A549 (cell line): ENCODE data around the gene DDX43. TPM values are rescaled to one million over a fixed set of nuclear protein-coding genes. Genes with fewer than 3 reads are reported as not detected.

ENCODE experiments used
- ATAC-seq, 2 experiments: fragments of 200-7000 bp in 1 of 2; fragments of >200 bp in 1 of 2; cut with Nextera tagmentation in 1 of 2; cut with Tn5 transposase in 1 of 2; 3 replicates each; pipeline versions ENCODE4 v1.8.0 to v1.9.1; 2018 to 2020; ENCODE audit warnings: mild to moderate bottlenecking in 1 of 2, moderate library complexity in 1 of 2
- CTCF ChIA-PET: fragments of 300-600 bp; sonication (Branson Sonifier 250); formaldehyde crosslinking; extraction: SDS; loops from one replicate; lab custom pipeline; 2021; ENCODE audit warnings: antibody characterized with exemption, inconsistent platforms; lab: Yijun Ruan, JAX
- POLR2A ChIA-PET: fragments of 350-600 bp; formaldehyde crosslinking; extraction: SDS; loops from one replicate; lab custom pipeline; 2021; ENCODE audit warnings: antibody characterized with exemption, inconsistent platforms; lab: Yijun Ruan, JAX
- DNase-seq, 2 experiments: peaks; one replicate each; pipeline versions ENCODE4 v3.0.0 to v3.0.0-alpha.2; 2011 to 2016; ENCODE audit warnings: low read depth in 1 of 2, low spot score in 1 of 2
- FAIRE-seq: peaks from 2 replicates; lab custom pipeline; 2011; peaks lifted over from hg19 to GRCh38; lab: Jason Lieb, UNC
- H3K27ac ChIP-seq, 2 experiments: fragments of >200 bp; sonication (Bioruptor Twin); formaldehyde crosslinking; 3 replicates each; pipeline ENCODE4 v1.5.1; 2016 to 2017
- H3K4me1 ChIP-seq: fragments of >200 bp; sonication (Bioruptor Twin); formaldehyde crosslinking; 3 replicates; pipeline ENCODE4 v1.6.1; 2016
- H3K4me2 ChIP-seq: fragments of >200 bp; sonication (Bioruptor Twin); formaldehyde crosslinking; 3 replicates; pipeline ENCODE4 v1.6.1; 2016
- H3K4me3 ChIP-seq: fragments of >200 bp; sonication (Bioruptor Twin); formaldehyde crosslinking; 3 replicates; pipeline ENCODE4 v1.5.1; 2016
- H3K9me3 ChIP-seq: fragments of >200 bp; sonication (Bioruptor Twin); formaldehyde crosslinking; 3 replicates; pipeline ENCODE4 v1.6.1; 2016
- CEBPB ChIP-seq, 2 experiments: fragments of >200 bp in 1 of 2; sonication (Bioruptor Twin) in 1 of 2; formaldehyde crosslinking in 1 of 2; IDR thresholded peaks; 2 replicates each; pipeline ENCODE4 v1.6.1; 2012 to 2016
- CHD2 ChIP-seq: fragments of 150-350 bp; IDR thresholded peaks from 2 replicates; pipeline ENCODE4 v1.6.1; 2014; ENCODE audit warnings: low read length; ENCODE audit not compliant: partially characterized antibody
- EHF ChIP-seq: fragments of 250-450 bp; sonication (Bioruptor Pico); IDR thresholded peaks from 2 replicates; pipeline ENCODE4 v1.5.0; 2020; ENCODE audit warnings: mild to moderate bottlenecking
- EHMT2 ChIP-seq: fragments of 200-600 bp; sonication (generic); IDR thresholded peaks from 2 replicates; pipeline ENCODE4 v1.6.1; 2016; ENCODE audit warnings: antibody characterized with exemption, low read depth, mild to moderate bottlenecking, moderate library complexity
- FOXS1 ChIP-seq: fragments of 250-450 bp; sonication (Bioruptor Pico); IDR thresholded peaks from 2 replicates; pipeline ENCODE4 v1.5.0; 2020; ENCODE audit warnings: mild to moderate bottlenecking, moderate library complexity
- HEYL ChIP-seq: fragments of 250-450 bp; sonication (Bioruptor Pico); IDR thresholded peaks from 2 replicates; pipeline ENCODE4 v1.8.0; 2021; ENCODE audit warnings: mild to moderate bottlenecking, moderate library complexity
- HOXB13 ChIP-seq: fragments of 250-450 bp; sonication (Bioruptor Pico); IDR thresholded peaks from 2 replicates; pipeline ENCODE4 v1.5.0; 2020; ENCODE audit warnings: low read depth, mild to moderate bottlenecking, moderate library complexity
- JUN ChIP-seq, 2 experiments: fragments of >200 bp; sonication (Bioruptor Twin); formaldehyde crosslinking; IDR thresholded peaks; 2 replicates in 1 of 2; 3 replicates in 1 of 2; pipeline ENCODE4 v1.6.1; 2016 to 2017
- JUNB ChIP-seq: fragments of >200 bp; sonication (Bioruptor Twin); formaldehyde crosslinking; IDR thresholded peaks from 2 replicates; pipeline ENCODE4 v1.6.1; 2016
- KDM1A ChIP-seq: fragments of 200-600 bp; sonication (generic); IDR thresholded peaks from 2 replicates; pipeline ENCODE4 v1.6.1; 2016; ENCODE audit warnings: low read depth, mild to moderate bottlenecking
- KDM5A ChIP-seq: fragments of 200-600 bp; sonication (generic); IDR thresholded peaks from 2 replicates; pipeline ENCODE4 v1.6.1; 2016; ENCODE audit warnings: antibody characterized with exemption, mild to moderate bottlenecking
- MAFK ChIP-seq: fragments of 450-650 bp; IDR thresholded peaks from 2 replicates; pipeline ENCODE4 v1.6.1; 2014; ENCODE audit not compliant: partially characterized antibody
- MYC ChIP-seq: IDR thresholded peaks from 2 replicates; pipeline ENCODE4 v1.6.1; 2012; ENCODE audit warnings: mild to moderate bottlenecking, inconsistent platforms, low read length, improper control_type of control experiment, borderline replicate concordance
- POLR2A ChIP-seq: IDR thresholded peaks from 2 replicates; pipeline ENCODE4 v1.6.1; 2012; ENCODE audit warnings: mild to moderate bottlenecking, low read length
- RAD21 ChIP-seq, 2 experiments: fragments of >200 bp in 1 of 2; sonication (Bioruptor Twin) in 1 of 2; formaldehyde crosslinking in 1 of 2; IDR thresholded peaks in 1 of 2; conservative IDR thresholded peaks in 1 of 2; 2 replicates in 1 of 2; 3 replicates in 1 of 2; pipeline ENCODE4 v1.6.1; 2012 to 2018; ENCODE audit warnings: inconsistent platforms in 1 of 2
- RARB ChIP-seq: fragments of 250-450 bp; sonication (Bioruptor Pico); IDR thresholded peaks from 2 replicates; pipeline ENCODE4 v1.8.0; 2021; ENCODE audit warnings: mild to moderate bottlenecking, moderate library complexity
- RFX5 ChIP-seq: fragments of 450-650 bp; IDR thresholded peaks from 2 replicates; pipeline ENCODE4 v1.7.1; 2014; ENCODE audit warnings: antibody characterized with exemption, mild to moderate bottlenecking, moderate library complexity
- SMC3 ChIP-seq: fragments of >200 bp; sonication (Bioruptor Twin); formaldehyde crosslinking; IDR thresholded peaks from 3 replicates; pipeline ENCODE4 v1.6.1; 2018; ENCODE audit warnings: inconsistent platforms
- TP53 ChIP-seq: fragments of 250-450 bp; sonication (Bioruptor Pico); IDR thresholded peaks from 2 replicates; pipeline ENCODE4 v1.5.0; 2021; ENCODE audit warnings: mild to moderate bottlenecking, moderate library complexity
- ZFP36 ChIP-seq: fragments of 450-650 bp; IDR thresholded peaks from 2 replicates; pipeline ENCODE4 v1.6.1; 2014; ENCODE audit warnings: borderline replicate concordance; ENCODE audit not compliant: partially characterized antibody
- WGBS: methylation state at CpG from one replicate; pipeline ENCODE4 v1.1.6; 2017; ENCODE audit errors: missing lambda C conversion rate; 5-methylcytosine and 5-hydroxymethylcytosine counted together
- polyA plus RNA-seq, 4 experiments: library from polyadenylated mRNA; depleted of rRNA in 3 of 4; stranded (reverse); fragments of >200 nt; fragmentation: RNase III in 1 of 4; extraction: RNeasy Plus Mini Kit Qiagen cat#74134 plus additional on column Dnase treatment in 1 of 4; gene quantifications; 2 replicates in 3 of 4; 3 replicates in 1 of 4; pipeline ENCODE4 v1.2.3, GENCODE V29; 2011 to 2017
- TF ChIP-seq, protein P1 (sequence below): fragments of 250-450 bp; sonication (Bioruptor Pico); IDR thresholded peaks from 2 replicates; pipeline ENCODE4 v1.5.0; 2020; ENCODE audit warnings: low read depth, mild to moderate bottlenecking, moderate library complexity
- TF ChIP-seq, protein P2 (sequence below): IDR thresholded peaks from 2 replicates; pipeline ENCODE4 v1.6.1; 2012
- TF ChIP-seq, protein P3 (sequence below): fragments of >200 bp; sonication (Bioruptor Twin); formaldehyde crosslinking; IDR thresholded peaks from 3 replicates; pipeline ENCODE4 v1.6.1; 2016
- TF ChIP-seq, protein P4 (sequence below): IDR thresholded peaks from 2 replicates; pipeline ENCODE4 v1.6.1; 2012
- TF ChIP-seq, protein P5 (sequence below): fragments of 200-600 bp; sonication (generic); IDR thresholded peaks from 2 replicates; pipeline ENCODE4 v1.6.1; 2016; ENCODE audit warnings: antibody characterized with exemption, mild to moderate bottlenecking, moderate library complexity
- TF ChIP-seq, protein P6 (sequence below): IDR thresholded peaks from 2 replicates; pipeline ENCODE4 v1.6.1; 2012; ENCODE audit warnings: low read depth, borderline replicate concordance

DDX43 gene
- polyA plus RNA-seq, 2 of the 4 experiments (the other 2 are of a cell fraction) = not detected

DNA sequence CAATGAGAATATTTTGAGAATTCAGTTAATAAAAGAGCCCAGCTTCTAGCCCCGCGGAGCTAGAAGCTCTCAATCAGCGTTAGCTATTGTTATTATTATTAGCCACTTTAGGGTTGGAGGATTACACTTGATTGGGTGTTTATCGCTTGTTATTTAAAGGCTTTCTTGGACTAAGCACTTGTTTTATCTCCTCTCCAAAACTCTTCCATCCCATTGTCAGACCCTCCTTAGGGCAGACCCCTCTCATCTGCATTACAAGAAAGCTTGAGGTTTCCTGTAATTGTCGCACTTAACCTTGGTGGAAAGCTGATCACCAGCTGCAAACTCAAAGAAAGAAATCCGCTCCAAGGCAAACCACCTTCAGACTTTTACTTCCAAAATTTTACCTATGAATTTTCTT, 45.3 kb upstream of the DDX43 start:
- POLR2A ChIA-PET = no interaction called here

DNA sequence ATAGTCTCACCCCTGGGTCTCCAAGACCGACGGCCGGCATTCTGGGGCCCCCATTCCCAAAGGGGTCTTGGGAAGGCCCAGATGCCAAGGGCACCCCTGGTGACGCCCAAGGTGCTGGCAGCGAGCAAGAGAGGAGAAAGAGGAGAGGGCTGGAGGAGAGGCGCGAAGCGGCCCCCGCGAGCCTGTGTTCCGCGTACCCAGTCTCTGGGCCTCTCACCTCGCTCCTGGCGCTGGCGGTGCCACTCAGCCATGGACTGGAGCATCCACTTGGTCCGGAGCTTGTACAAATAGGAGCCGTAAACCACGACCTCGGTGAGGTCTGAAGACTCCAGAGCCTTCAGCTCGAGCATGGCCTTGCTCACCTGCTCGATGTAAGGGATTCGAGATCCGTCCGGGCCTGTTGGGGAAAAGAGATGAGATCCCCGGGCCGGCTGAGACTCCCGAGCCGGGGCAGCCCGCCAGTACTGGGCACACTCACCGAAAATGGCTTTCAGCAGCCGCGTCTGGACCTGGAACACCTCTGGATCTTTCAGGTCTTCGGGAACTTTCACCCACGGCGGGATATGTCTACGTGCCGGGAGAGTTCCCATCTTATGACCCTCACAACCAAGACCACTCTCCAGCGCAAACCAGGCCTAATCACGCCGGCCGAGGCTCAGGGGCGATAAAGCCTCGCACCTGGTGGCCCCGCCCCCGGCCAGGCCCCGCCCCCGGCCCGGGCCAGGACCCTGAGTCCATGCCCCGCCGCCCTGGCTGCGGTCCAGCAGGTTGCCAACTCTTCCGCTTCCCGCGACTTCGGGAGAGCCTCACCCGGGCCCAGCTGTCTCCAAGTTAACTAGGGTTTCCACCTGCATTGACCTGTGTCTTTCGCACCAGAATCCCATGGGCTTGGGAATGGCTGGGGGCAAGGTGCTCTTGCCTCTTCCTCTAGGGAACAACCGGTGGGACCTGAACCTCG, 40.7 kb upstream of the DDX43 start, which contains the start of gene DPPA5:
DPPA5 (minus strand) TSS at position 641 of the 958 bp plus-strand sequence; CDS start at position 590, 51 bp downstream.
- no peak within 1 kb of the TSS for H3K4me3 ChIP-seq
- FAIRE-seq = no peak
- CTCF ChIA-PET = interaction anchor here (1.2 kb wide), 1 partner anchor 68 kb away, joined by 3 read pairs; no protein-coding TSS in a partner anchor
- no peak within 1 kb of the TSS for H3K27ac ChIP-seq
- H3K4me1 ChIP-seq = no peaks in the 10 kb centered on the region
- H3K9me3 ChIP-seq = no peaks in the 10 kb centered on the region
- no peak for ATAC-seq
- WGBS = 89% methylated on average over 35 of the region's 59 CpGs
- POLR2A ChIA-PET = no interaction called here
- H3K4me2 ChIP-seq = no peak within 1 kb of the TSS
- DNase-seq = no peak
- TF ChIP-seq POLR2A (no peak), EHMT2 (no peak), KDM1A (no peak), EHF (CRISPR knock-in tag) (no peak), JUN (IDR thresholded peaks at IDR 0.05) (no peak), HOXB13 (CRISPR knock-in tag) (no peak), CEBPB (IDR thresholded peaks at IDR 0.05) (no peak), TP53 (no peak), KDM5A (no peak), RAD21 (conservative IDR thresholded peaks at IDR 0.05 in 1 of 2, IDR thresholded peaks at IDR 0.05 in 1 of 2) (no peak), ZFP36 (no peak), JUNB (no peak), RARB (CRISPR knock-in tag) (no peak)
- TF ChIP-seq, protein P1, sequence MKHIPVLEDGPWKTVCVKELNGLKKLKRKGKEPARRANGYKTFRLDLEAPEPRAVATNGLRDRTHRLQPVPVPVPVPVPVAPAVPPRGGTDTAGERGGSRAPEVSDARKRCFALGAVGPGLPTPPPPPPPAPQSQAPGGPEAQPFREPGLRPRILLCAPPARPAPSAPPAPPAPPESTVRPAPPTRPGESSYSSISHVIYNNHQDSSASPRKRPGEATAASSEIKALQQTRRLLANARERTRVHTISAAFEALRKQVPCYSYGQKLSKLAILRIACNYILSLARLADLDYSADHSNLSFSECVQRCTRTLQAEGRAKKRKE (CRISPR knock-in tag) = no peak

More for the DNA sequence above, 45.3 kb upstream of the DDX43 start:
- Histone ChIP-seq H3K4me3 (no peak overlapping the region), H3K27ac (no peak overlapping the region), H3K4me2 (no peak overlapping the region), H3K4me1 (no peaks in the 10 kb centered on the region), H3K9me3 (no peaks in the 10 kb centered on the region)
- ATAC-seq = no peak
- no peak for FAIRE-seq
- TF ChIP-seq, protein P1 (CRISPR knock-in tag) = no peak
- TF ChIP-seq POLR2A = no peak
- TF ChIP-seq CHD2 = no peak
- TF ChIP-seq JUN (IDR thresholded peaks at IDR 0.05) = no peak
- TF ChIP-seq, protein P2, sequence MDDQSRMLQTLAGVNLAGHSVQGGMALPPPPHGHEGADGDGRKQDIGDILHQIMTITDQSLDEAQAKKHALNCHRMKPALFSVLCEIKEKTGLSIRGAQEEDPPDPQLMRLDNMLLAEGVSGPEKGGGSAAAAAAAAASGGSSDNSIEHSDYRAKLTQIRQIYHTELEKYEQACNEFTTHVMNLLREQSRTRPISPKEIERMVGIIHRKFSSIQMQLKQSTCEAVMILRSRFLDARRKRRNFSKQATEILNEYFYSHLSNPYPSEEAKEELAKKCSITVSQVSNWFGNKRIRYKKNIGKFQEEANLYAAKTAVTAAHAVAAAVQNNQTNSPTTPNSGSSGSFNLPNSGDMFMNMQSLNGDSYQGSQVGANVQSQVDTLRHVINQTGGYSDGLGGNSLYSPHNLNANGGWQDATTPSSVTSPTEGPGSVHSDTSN = no peak
- TF ChIP-seq, protein P3, sequence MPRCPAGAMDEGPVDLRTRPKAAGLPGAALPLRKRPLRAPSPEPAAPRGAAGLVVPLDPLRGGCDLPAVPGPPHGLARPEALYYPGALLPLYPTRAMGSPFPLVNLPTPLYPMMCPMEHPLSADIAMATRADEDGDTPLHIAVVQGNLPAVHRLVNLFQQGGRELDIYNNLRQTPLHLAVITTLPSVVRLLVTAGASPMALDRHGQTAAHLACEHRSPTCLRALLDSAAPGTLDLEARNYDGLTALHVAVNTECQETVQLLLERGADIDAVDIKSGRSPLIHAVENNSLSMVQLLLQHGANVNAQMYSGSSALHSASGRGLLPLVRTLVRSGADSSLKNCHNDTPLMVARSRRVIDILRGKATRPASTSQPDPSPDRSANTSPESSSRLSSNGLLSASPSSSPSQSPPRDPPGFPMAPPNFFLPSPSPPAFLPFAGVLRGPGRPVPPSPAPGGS = no peak
- no peak for TF ChIP-seq TP53
- no peak for TF ChIP-seq RARB (CRISPR knock-in tag)
- TF ChIP-seq MYC = no peak
- no peak for TF ChIP-seq FOXS1
- TF ChIP-seq, protein P4, sequence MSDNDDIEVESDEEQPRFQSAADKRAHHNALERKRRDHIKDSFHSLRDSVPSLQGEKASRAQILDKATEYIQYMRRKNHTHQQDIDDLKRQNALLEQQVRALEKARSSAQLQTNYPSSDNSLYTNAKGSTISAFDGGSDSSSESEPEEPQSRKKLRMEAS = no peak
- TF ChIP-seq SMC3 = no peak
- TF ChIP-seq MAFK = no peak
- TF ChIP-seq, protein P5, sequence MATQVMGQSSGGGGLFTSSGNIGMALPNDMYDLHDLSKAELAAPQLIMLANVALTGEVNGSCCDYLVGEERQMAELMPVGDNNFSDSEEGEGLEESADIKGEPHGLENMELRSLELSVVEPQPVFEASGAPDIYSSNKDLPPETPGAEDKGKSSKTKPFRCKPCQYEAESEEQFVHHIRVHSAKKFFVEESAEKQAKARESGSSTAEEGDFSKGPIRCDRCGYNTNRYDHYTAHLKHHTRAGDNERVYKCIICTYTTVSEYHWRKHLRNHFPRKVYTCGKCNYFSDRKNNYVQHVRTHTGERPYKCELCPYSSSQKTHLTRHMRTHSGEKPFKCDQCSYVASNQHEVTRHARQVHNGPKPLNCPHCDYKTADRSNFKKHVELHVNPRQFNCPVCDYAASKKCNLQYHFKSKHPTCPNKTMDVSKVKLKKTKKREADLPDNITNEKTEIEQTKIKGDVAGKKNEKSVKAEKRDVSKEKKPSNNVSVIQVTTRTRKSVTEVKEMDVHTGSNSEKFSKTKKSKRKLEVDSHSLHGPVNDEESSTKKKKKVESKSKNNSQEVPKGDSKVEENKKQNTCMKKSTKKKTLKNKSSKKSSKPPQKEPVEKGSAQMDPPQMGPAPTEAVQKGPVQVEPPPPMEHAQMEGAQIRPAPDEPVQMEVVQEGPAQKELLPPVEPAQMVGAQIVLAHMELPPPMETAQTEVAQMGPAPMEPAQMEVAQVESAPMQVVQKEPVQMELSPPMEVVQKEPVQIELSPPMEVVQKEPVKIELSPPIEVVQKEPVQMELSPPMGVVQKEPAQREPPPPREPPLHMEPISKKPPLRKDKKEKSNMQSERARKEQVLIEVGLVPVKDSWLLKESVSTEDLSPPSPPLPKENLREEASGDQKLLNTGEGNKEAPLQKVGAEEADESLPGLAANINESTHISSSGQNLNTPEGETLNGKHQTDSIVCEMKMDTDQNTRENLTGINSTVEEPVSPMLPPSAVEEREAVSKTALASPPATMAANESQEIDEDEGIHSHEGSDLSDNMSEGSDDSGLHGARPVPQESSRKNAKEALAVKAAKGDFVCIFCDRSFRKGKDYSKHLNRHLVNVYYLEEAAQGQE = no peak
- TF ChIP-seq HEYL (CRISPR knock-in tag) = no peak
- TF ChIP-seq, protein P6, sequence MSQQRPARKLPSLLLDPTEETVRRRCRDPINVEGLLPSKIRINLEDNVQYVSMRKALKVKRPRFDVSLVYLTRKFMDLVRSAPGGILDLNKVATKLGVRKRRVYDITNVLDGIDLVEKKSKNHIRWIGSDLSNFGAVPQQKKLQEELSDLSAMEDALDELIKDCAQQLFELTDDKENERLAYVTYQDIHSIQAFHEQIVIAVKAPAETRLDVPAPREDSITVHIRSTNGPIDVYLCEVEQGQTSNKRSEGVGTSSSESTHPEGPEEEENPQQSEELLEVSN = no peak
- TF ChIP-seq RFX5 = no peak
- DNase-seq = no peak
- WGBS = 78% methylated on average over 6 of the region's 6 CpGs
- CTCF ChIA-PET = interaction anchor here (1.2 kb wide), 1 partner anchor 39 kb away, joined by 3 read pairs; no protein-coding TSS in a partner anchor
